HepG2 (cell line): ENCODE data around the gene DPM2. TPM values are rescaled to one million over a fixed set of nuclear protein-coding genes. Genes with fewer than 3 reads are reported as not detected.

ENCODE experiments used
- NFIC ChIP-seq: IDR thresholded peaks from 2 replicates; pipeline ENCODE4 v1.6.1; 2012; ENCODE audit warnings: mild to moderate bottlenecking, low read length, inconsistent platforms
- ZBTB33 ChIP-seq: sonication (generic); formaldehyde crosslinking; IDR thresholded peaks from 2 replicates; pipeline ENCODE4 v1.4.0; 2020; ENCODE audit warnings: missing genetic modification reagents
- ZNF605 ChIP-seq: sonication (generic); formaldehyde crosslinking; IDR thresholded peaks from 2 replicates; pipeline ENCODE4 v1.8.0; 2022; ENCODE audit warnings: mild to moderate bottlenecking, missing genetic modification reagents
- ZNF720 ChIP-seq: sonication (generic); formaldehyde crosslinking; IDR thresholded peaks from 2 replicates; pipeline ENCODE4 v1.4.0; 2020; ENCODE audit warnings: missing genetic modification reagents
- ZSCAN31 ChIP-seq: sonication (generic); formaldehyde crosslinking; IDR thresholded peaks from 2 replicates; pipeline ENCODE4 v1.5.0; 2020; ENCODE audit warnings: low read depth, mild to moderate bottlenecking, missing genetic modification reagents
- polyA plus RNA-seq, 8 experiments: library from polyadenylated mRNA; depleted of rRNA in 3 of 8; stranded (reverse) in 7 of 8; unstranded in 1 of 8; fragments of >200 nt; fragmentation: Illumina TruSeq in 4 of 8; extraction: Trizol in 4 of 8; gene quantifications; 2 replicates each; pipeline versions ENCODE4 v1.2.1 to v1.2.3, GENCODE V29; 2011 to 2016; ENCODE audit warnings: low read depth in 4 of 8, missing spikeins in 1 of 8, mixed read lengths in 1 of 8; ENCODE audit not compliant: insufficient read depth in 1 of 8
- total RNA-seq, 5 experiments: library from RNA; depleted of rRNA; stranded (reverse); fragments of >200 nt; fragmentation: Illumina TruSeq; extraction: Trizol; gene quantifications; 2 replicates each; pipeline ENCODE4 v1.2.3, GENCODE V29; 2016; ENCODE audit warnings: low read depth in 1 of 5
- TF ChIP-seq, protein P1 (sequence below): sonication (generic); formaldehyde crosslinking; IDR thresholded peaks from 2 replicates; pipeline ENCODE4 v1.4.0; 2020; ENCODE audit warnings: missing genetic modification reagents
- TF ChIP-seq, protein P2 (sequence below): sonication (generic); formaldehyde crosslinking; IDR thresholded peaks from 2 replicates; pipeline ENCODE4 v1.9.0; 2022; ENCODE audit warnings: missing genetic modification reagents, mild to moderate bottlenecking, borderline replicate concordance
- TF ChIP-seq, protein P3 (sequence below): sonication (generic); formaldehyde crosslinking; IDR thresholded peaks from 2 replicates; pipeline ENCODE4 v1.5.0; 2020; ENCODE audit warnings: mild to moderate bottlenecking, missing genetic modification reagents
- TF ChIP-seq, protein P4 (sequence below): sonication (generic); formaldehyde crosslinking; IDR thresholded peaks from 2 replicates; pipeline ENCODE4 v1.4.0; 2020; ENCODE audit warnings: missing genetic modification reagents, borderline replicate concordance
- TF ChIP-seq, protein P5 (sequence below): sonication (generic); formaldehyde crosslinking; IDR thresholded peaks from 2 replicates; pipeline ENCODE4 v1.5.0; 2020; ENCODE audit warnings: mild to moderate bottlenecking, missing genetic modification reagents, borderline replicate concordance
- TF ChIP-seq, protein P6 (sequence below): sonication (generic); formaldehyde crosslinking; IDR thresholded peaks from 2 replicates; pipeline ENCODE4 v1.8.1; 2022; ENCODE audit warnings: low read depth, mild to moderate bottlenecking, missing genetic modification reagents

Gene DPM2
- total and polyA plus RNA-seq, 2 of the 13 experiments (the other 11 are each of a cell fraction or from before 2014, with no cell fraction given): 24.8 to 35.3 TPM

DNA sequence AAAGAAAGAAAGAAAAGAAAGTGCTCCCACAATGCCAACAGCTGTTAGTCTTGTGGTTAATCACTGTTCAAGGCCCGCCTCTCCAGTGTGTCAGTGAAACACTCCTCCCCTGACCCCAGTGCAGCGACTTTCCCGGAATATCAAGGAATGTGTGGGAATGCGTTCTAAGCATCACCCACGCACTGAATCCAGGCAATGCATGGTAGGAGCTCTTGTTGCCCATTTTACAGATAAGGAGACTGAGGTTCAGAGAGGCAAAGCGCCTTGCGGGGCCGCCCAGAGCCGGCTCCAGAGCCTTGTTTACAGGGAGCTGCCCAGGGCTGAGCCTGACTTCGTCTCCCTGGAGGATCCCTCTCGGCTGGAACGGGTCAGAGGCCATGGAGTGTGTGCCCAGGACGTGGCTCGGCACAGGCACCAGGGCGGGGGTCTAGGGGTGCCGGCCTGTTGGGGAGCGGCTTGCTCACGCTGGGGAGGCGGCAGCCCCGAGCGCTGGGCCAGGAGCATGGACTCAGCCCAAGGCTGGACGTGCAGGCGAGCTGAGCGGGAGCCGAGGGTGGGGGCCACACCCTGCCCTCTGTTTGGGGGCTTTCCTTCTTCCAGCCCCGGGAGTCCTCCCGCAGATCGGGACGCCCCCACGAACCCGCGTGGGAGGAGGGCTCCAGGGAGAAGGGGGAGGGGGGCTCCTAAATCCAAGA, 39.1 kb downstream of the DPM2 start (continued):
- TF ChIP-seq, protein P1, sequence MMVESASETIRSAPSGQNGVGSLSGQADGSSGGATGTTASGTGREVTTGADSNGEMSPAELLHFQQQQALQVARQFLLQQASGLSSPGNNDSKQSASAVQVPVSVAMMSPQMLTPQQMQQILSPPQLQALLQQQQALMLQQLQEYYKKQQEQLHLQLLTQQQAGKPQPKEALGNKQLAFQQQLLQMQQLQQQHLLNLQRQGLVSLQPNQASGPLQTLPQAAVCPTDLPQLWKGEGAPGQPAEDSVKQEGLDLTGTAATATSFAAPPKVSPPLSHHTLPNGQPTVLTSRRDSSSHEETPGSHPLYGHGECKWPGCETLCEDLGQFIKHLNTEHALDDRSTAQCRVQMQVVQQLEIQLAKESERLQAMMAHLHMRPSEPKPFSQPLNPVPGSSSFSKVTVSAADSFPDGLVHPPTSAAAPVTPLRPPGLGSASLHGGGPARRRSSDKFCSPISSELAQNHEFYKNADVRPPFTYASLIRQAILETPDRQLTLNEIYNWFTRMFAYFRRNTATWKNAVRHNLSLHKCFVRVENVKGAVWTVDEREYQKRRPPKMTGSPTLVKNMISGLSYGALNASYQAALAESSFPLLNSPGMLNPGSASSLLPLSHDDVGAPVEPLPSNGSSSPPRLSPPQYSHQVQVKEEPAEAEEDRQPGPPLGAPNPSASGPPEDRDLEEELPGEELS (CRISPR knock-in tag): no peak
- TF ChIP-seq, protein P2, sequence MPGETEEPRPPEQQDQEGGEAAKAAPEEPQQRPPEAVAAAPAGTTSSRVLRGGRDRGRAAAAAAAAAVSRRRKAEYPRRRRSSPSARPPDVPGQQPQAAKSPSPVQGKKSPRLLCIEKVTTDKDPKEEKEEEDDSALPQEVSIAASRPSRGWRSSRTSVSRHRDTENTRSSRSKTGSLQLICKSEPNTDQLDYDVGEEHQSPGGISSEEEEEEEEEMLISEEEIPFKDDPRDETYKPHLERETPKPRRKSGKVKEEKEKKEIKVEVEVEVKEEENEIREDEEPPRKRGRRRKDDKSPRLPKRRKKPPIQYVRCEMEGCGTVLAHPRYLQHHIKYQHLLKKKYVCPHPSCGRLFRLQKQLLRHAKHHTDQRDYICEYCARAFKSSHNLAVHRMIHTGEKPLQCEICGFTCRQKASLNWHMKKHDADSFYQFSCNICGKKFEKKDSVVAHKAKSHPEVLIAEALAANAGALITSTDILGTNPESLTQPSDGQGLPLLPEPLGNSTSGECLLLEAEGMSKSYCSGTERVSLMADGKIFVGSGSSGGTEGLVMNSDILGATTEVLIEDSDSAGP (CRISPR knock-in tag): peak; percentile 61
- TF ChIP-seq, protein P3, sequence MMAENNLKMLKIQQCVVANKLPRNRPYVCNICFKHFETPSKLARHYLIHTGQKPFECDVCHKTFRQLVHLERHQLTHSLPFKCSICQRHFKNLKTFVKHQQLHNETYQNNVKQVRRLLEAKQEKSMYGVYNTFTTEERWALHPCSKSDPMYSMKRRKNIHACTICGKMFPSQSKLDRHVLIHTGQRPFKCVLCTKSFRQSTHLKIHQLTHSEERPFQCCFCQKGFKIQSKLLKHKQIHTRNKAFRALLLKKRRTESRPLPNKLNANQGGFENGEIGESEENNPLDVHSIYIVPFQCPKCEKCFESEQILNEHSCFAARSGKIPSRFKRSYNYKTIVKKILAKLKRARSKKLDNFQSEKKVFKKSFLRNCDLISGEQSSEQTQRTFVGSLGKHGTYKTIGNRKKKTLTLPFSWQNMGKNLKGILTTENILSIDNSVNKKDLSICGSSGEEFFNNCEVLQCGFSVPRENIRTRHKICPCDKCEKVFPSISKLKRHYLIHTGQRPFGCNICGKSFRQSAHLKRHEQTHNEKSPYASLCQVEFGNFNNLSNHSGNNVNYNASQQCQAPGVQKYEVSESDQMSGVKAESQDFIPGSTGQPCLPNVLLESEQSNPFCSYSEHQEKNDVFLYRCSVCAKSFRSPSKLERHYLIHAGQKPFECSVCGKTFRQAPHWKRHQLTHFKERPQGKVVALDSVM (CRISPR knock-in tag): peak; percentile 42; the same call in 1 of the 2 replicates
- TF ChIP-seq NFIC: no peak
- no peak; the same call in 1 of the 2 replicates for TF ChIP-seq ZBTB33 (CRISPR knock-in tag)
- TF ChIP-seq ZNF720: no peak
- TF ChIP-seq, protein P4, sequence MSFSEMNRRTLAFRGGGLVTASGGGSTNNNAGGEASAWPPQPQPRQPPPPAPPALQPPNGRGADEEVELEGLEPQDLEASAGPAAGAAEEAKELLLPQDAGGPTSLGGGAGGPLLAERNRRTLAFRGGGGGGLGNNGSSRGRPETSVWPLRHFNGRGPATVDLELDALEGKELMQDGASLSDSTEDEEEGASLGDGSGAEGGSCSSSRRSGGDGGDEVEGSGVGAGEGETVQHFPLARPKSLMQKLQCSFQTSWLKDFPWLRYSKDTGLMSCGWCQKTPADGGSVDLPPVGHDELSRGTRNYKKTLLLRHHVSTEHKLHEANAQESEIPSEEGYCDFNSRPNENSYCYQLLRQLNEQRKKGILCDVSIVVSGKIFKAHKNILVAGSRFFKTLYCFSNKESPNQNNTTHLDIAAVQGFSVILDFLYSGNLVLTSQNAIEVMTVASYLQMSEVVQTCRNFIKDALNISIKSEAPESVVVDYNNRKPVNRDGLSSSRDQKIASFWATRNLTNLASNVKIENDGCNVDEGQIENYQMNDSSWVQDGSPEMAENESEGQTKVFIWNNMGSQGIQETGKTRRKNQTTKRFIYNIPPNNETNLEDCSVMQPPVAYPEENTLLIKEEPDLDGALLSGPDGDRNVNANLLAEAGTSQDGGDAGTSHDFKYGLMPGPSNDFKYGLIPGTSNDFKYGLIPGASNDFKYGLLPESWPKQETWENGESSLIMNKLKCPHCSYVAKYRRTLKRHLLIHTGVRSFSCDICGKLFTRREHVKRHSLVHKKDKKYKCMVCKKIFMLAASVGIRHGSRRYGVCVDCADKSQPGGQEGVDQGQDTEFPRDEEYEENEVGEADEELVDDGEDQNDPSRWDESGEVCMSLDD (CRISPR knock-in tag): peak; percentile 57; the same call in 1 of the 2 replicates
- peak; percentile 73; the same call in 1 of the 2 replicates for TF ChIP-seq ZSCAN31
- TF ChIP-seq, protein P5, sequence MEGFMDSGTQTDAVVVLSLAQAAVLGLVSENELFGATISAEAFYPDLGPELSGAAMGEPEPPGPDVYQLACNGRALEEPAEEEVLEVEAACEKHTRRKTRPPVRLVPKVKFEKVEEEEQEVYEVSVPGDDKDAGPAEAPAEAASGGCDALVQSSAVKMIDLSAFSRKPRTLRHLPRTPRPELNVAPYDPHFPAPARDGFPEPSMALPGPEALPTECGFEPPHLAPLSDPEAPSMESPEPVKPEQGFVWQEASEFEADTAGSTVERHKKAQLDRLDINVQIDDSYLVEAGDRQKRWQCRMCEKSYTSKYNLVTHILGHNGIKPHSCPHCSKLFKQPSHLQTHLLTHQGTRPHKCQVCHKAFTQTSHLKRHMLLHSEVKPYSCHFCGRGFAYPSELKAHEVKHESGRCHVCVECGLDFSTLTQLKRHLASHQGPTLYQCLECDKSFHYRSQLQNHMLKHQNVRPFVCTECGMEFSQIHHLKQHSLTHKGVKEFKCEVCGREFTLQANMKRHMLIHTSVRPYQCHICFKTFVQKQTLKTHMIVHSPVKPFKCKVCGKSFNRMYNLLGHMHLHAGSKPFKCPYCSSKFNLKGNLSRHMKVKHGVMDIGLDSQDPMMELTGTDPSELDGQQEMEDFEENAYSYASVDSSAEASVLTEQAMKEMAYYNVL (CRISPR knock-in tag): 0 out of 2 replicates have a peak, but pooled peaks have one; percentile 70
- TF ChIP-seq, protein P6, sequence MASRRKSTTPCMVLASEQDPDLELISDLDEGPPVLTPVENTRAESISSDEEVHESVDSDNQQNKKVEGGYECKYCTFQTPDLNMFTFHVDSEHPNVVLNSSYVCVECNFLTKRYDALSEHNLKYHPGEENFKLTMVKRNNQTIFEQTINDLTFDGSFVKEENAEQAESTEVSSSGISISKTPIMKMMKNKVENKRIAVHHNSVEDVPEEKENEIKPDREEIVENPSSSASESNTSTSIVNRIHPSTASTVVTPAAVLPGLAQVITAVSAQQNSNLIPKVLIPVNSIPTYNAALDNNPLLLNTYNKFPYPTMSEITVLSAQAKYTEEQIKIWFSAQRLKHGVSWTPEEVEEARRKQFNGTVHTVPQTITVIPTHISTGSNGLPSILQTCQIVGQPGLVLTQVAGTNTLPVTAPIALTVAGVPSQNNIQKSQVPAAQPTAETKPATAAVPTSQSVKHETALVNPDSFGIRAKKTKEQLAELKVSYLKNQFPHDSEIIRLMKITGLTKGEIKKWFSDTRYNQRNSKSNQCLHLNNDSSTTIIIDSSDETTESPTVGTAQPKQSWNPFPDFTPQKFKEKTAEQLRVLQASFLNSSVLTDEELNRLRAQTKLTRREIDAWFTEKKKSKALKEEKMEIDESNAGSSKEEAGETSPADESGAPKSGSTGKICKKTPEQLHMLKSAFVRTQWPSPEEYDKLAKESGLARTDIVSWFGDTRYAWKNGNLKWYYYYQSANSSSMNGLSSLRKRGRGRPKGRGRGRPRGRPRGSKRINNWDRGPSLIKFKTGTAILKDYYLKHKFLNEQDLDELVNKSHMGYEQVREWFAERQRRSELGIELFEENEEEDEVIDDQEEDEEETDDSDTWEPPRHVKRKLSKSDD (CRISPR knock-in tag): no peak
- no peak for TF ChIP-seq ZNF605 (CRISPR knock-in tag)
